AG09309 (cell line): ENCODE measurements around the gene NFATC3.
"Not testable (repeated sequence)": the region's sequence is repeated elsewhere in the genome, so short reads cannot be mapped to it uniquely, and the experiment has no call there.

Experiments
- DNase-seq: peaks from one replicate; pipeline ENCODE4 v3.0.0-alpha.2; 2010; ENCODE audit warnings: low read depth
- H3K4me3 ChIP-seq: 2 replicates; pipeline ENCODE4 v1.5.1; 2011; ENCODE audit warnings: mild to moderate bottlenecking, low read depth, low read length, moderate library complexity; ENCODE audit not compliant: control insufficient read depth
- CTCF ChIP-seq: IDR thresholded peaks from 2 replicates; pipeline ENCODE4 v1.5.1; 2011; ENCODE audit warnings: mild to moderate bottlenecking, low read depth, low read length, inconsistent platforms; ENCODE audit not compliant: insufficient read depth, control insufficient read depth; ENCODE audit errors: missing control alignments

The NFATC3 gene

GRCh38 chr16:68149596-68149995 lies 64.4 kb downstream of the NFATC3 start:
- no peak overlapping the region for H3K4me3 ChIP-seq
- no peak for TF ChIP-seq CTCF

GRCh38 chr16:68155425-68155824 lies 70.3 kb downstream of the NFATC3 start:
- TF ChIP-seq CTCF: no peak
- no peak for DNase-seq

More at GRCh38 chr16:68149596-68149995, 64.4 kb downstream of the NFATC3 start:
- DNase-seq: no peak

GRCh38 chr16:68162413-68162812 lies 77.2 kb downstream of the NFATC3 start:
- TF ChIP-seq CTCF: no peak
- DNase-seq: no peak
- H3K4me3 ChIP-seq: no peak overlapping the region

More at GRCh38 chr16:68155425-68155824, 70.3 kb downstream of the NFATC3 start:
- H3K4me3 ChIP-seq: no peak overlapping the region

DNA sequence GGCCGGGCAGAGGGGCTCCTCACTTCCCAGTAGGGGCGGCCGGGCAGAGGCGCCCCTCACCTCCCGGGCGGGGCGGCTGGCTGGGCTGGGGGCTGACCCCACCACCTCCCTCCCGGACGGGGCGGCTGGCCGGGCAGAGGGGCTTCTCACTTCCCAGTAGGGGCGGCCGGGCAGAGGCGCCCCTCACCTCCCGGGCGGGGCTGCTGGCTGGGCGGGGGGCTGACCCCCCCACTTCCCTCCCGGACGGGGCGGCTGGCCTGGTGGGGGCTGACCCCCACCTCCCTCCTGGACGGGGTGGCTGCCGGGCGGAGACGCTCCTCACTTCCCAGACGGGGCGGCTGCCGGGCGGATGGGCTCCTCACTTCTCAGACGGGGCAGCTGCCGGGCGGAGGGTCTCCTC lies 78.1 kb downstream of the NFATC3 start:
- not testable (repeated sequence) for H3K4me3 ChIP-seq, DNase-seq

DNA sequence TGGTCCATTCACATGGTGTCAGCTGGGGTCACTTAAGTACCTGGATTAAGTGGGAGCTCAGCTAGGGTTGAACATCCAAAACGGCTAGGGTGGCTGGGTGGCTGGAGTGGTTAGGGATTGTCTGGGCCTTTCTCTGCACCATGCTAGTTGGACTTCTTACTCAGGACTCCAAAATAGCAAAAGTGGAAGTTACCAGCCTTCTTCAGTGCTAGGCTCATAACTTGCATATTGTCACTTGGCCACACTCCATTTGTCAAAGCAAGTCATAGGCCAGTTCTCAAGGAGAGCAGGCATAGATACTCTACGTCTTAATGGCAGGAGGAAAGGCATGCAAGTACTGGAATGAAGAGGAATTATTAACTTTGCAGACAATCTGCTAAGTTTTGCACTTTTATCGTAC lies 81.1 kb downstream of the NFATC3 start:
- no peak for DNase-seq
- H3K4me3 ChIP-seq: no peak overlapping the region
- TF ChIP-seq CTCF: no peak

DNA sequence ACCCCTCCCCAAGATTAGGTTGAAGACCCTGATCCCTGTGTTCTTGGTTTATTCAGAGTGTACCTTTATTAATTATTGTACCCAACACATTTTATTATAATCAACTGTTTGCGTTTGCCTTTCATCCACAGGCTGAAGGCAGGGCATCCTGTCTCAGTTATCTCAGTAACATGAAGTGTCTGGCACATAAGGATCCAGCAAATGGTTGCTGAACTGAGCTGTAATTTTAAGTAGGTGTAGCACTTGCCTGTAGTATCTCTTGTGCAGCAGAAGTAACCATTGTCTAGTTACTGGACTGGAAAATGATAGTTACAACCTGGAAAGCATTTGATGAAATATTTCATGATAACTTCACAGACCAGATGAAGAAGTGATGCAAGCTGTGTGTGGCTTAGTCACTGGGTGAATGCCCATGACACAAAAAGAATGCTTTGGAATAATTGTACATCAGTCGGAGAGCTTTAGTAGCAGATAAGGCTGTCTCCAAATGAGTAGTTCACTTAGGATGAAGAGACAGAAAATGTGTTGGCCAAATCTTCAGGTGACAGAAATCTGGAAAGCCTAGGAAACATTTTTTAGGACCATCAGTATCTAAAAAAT lies 94.1 kb downstream of the NFATC3 start:
- no peak overlapping the region for H3K4me3 ChIP-seq
- no peak for TF ChIP-seq CTCF
- no peak for DNase-seq

DNA sequence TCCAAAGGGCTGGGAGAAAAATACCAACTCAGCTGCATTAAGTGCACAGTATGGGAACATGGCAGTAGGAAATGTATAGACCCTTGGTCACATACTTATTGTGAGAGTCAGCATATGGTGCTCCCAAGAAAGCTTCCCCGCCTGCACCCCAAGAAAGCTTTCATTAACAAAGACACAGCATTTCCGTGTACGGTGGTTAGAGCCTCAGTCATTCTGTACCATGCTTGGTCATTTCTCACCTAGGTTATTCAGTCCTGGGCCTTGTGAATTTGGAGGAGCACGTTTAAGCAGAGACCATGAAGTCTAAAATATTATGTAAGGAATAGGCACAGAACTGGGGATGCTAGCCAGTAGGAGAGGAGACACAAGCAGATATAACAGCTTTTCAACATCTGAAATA lies 94.7 kb downstream of the NFATC3 start:
- H3K4me3 ChIP-seq: no peak overlapping the region
- TF ChIP-seq CTCF: no peak
- DNase-seq: no peak
